Fibroblast of pulmonary artery (primary cell): ENCODE data around the gene C1orf35.

Source experiments
- DNase-seq: peaks from one replicate; pipeline ENCODE4 v3.0.0-alpha.2; 2010; ENCODE audit warnings: low read depth
- H3K4me3 ChIP-seq: replicated peaks from 2 replicates; pipeline ENCODE4 v1.5.1; 2011; ENCODE audit warnings: low read depth, mild to moderate bottlenecking, control low read depth, low read length, moderate library complexity
- CTCF ChIP-seq: IDR thresholded peaks from 2 replicates; pipeline ENCODE4 v1.5.1; 2011; ENCODE audit warnings: mild to moderate bottlenecking, control low read depth, low read length, inconsistent platforms; ENCODE audit errors: missing control alignments

Gene C1orf35

GRCh38 chr1:228062812-228063211 lies 40.3 kb downstream of the C1orf35 start:
- H3K4me3 ChIP-seq = no peak overlapping the region
- no peak for DNase-seq
- TF ChIP-seq CTCF = no peak

- no peak for TF ChIP-seq CTCF
- DNase-seq = no peak
- H3K4me3 ChIP-seq = no peak overlapping the region
These were observed 40.9 kb downstream of the C1orf35 start for GRCh38 chr1:228062085-228062791.

- DNase-seq = no peak
- H3K4me3 ChIP-seq = no peak overlapping the region
- no peak for TF ChIP-seq CTCF
These were observed 41.6 kb downstream of the C1orf35 start for GRCh38 chr1:228061411-228062084.

GRCh38 chr1:228060458-228061190 lies 42.5 kb downstream of the C1orf35 start:
- no peak for TF ChIP-seq CTCF
- no peak for DNase-seq
- peak overlapping the region; percentile 30 for H3K4me3 ChIP-seq

GRCh38 chr1:228059634-228060457 lies 43.3 kb downstream of the C1orf35 start:
- DNase-seq = peak; percentile 38
- peak overlapping the region; percentile 30 for H3K4me3 ChIP-seq
- no peak for TF ChIP-seq CTCF

GRCh38 chr1:228058949-228059633 lies 44.0 kb downstream of the C1orf35 start:
- H3K4me3 ChIP-seq = no peak overlapping the region
- TF ChIP-seq CTCF = no peak
- DNase-seq = no peak
